Muscle of arm (tissue), 12 donors: ENCODE results near the gene ALG12. TPM values are rescaled to one million over a fixed set of nuclear protein-coding genes. Genes with fewer than 3 reads are reported as not detected.
"Not testable (repeated sequence)": the region's sequence is repeated elsewhere in the genome, so short reads cannot be mapped to it uniquely, and the experiment has no call there.

Experiments used
- DNase-seq: peaks from one replicate; pipeline ENCODE4 v3.0.0-alpha.2; 2013
- polyA plus RNA-seq, 12 donors: library from polyadenylated mRNA; unstranded; fragments of 120-200 nt; gene quantifications; one replicate each; pipeline ENCODE4 v1.2.1, GENCODE V29; 2013; ENCODE audit not compliant: insufficient read length in 12 of 12

The ALG12 gene
- polyA plus RNA-seq, 12 donors: 6.3 to 17.2 (median 12.1) TPM; not detected in 1

- DNase-seq: no peak
Measured at GRCh38 chr22:49948116-49948957, 30.1 kb upstream of the ALG12 start.

DNA sequence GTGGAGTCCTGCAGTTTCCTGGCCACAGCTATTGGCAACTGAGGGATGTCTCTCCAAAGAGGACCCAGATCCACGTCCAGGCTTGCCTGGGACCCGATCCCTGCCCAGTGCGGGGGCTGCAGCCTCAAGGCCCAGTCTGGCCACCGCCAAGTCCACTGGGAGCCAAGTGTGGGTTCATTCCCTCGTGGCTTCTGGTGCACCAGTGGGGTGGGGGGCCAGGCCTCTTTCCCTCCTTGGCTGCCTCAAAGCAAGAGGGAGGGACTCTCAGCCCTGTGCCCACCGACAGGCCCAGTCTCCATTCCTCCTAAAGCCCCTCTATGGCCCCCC, 29.0 kb upstream of the ALG12 start:
- DNase-seq: no peak

DNA sequence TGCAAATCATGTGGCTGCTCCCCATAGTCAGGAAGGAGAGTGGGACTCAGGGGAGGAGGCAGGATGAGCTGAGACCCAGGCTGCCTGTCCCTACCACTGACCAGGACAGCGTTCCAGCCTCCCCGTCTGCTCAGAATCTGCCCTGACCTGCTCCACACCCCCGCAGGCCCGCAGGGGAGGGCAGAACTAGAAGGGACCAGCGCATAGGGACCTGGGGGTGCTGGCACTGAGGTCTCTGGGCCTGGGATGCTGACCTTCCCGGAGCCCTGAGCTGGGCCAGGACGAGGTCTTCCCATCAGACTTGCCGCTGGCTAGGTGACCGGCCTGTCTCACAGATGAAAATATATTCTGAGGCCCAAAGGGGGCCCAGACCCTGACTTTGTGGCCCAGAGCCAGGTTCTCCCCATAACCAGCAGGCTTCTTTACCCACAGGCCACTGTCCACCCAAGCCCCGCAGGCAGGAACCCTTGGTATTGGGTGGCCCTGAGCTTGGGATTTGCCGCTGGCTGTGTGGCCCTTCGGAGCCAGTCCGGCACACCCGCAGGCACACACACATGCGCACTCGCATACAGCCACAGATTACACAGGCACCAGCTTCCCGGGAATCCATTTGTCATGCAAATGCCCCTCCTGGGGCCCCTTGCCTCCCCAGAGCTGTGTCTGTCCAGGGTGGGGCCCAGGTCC, 28.5 kb upstream of the ALG12 start:
- DNase-seq: no peak

GRCh38 chr22:49945042-49945794, 27.0 kb upstream of the ALG12 start:
- not testable (repeated sequence) for DNase-seq

DNA sequence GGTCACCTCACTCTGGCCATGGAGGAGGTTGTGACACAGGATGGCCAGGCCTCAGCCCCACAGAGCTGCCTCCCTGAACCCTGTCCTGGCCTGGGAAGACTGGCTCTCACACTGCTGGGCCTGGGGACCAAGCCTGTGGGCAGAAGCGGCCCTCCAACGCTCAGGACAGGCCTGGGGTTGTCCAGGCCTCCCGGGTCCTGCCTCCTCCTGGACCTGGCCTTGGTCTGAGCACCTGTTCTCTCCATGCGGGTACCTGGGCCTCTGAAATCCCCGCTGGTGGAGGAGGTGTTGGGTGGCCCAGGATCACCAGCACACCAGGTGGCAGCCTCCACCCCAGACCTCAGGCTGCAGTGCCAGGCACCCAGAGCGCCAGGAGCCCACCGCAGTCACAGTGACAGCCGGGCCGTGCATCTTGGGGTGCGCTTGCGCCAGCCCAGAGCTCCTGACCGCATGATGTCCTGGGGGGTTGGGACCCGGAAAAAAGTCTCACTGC, 26.2 kb upstream of the ALG12 start:
- DNase-seq: no peak

DNA sequence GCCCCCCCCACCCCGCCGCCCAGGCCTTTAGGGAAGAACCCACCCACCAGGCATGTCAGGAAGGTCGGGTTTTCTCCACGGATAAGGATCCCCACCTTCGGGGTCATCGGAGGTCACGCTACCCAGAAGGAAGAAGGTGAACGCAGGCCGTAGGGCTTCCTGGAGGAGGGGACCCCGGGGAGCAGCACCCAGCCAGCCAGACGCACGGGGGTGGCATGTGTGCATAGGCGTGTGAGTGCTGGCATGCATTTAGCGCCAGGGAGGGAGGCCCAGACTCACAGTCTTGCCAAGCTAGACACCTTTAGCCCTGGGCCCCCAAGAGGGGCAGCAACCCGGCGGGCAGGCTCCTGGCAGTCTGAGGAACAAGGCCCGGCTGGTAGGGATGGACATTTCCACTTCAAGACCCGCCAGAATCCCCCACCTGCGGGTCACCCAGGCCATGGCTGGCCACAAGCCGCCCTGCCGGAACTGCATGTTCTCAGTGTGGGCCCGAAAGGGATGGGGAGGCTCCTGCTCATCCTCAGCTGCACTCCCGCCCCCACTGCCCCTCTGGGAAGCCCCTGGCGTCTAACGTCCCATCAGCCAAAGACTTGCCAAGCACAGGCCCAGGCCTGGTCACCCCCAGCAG, 25.6 kb upstream of the ALG12 start:
- no peak for DNase-seq

DNA sequence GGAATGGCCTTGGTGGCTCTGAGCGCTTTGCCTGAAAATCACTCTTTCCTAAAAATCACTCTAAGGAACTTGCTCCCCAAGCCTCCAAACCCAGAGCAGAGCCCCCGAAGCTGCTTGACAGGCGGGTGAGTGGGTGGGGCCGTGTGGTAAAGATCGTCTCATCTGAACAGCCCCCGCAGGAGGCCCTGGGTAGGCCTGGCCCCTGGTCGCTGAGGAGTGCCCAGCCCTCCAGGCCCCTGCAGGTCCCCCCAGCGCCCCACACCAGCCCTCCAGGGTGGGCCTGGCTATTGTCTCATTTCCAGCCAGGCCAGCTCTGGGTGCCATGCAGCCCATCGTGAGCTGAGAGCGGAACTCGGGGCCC, 25.1 kb upstream of the ALG12 start:
- DNase-seq: no peak

DNA sequence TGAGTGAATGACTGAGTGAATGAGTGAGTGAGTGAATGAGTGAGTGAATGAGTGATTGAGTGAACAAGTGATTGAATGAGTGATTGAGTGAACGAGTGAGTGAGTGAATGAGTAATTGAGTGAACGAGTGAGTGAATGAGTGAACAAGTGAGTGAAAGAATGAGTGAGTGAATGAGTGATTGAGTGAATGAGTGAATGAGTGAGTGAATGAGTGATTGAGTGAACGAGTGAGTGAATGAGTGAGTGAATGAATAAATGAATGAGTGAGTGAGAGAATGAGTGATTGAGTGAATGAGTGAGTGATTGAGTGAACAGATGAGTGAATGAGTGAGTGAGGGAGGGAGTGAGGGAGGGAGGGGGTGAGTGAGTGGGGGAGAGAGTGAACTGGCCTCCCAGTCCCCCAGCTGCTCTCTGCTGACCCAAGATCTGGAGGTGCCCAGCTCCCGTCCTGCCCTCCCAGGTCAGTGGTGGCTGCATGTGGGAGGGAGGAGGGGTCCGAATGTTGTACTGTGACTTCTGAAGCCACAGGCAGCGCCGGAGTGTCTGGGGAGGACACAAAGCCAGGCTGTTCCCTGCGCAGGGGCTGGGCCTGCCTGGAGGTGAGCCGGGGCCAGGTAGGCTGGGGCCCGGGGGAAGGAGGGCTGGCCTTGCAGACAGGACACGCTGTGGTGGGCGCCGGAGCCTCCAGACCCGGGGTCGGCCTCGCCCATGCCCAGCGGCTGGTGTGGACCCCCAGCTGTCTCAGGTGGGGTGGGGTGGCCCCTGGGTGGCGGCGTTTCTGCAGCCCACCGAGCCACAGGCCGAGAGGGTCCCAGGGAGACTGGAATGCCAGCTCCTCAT, 24.5 kb upstream of the ALG12 start:
- DNase-seq: no peak

DNA sequence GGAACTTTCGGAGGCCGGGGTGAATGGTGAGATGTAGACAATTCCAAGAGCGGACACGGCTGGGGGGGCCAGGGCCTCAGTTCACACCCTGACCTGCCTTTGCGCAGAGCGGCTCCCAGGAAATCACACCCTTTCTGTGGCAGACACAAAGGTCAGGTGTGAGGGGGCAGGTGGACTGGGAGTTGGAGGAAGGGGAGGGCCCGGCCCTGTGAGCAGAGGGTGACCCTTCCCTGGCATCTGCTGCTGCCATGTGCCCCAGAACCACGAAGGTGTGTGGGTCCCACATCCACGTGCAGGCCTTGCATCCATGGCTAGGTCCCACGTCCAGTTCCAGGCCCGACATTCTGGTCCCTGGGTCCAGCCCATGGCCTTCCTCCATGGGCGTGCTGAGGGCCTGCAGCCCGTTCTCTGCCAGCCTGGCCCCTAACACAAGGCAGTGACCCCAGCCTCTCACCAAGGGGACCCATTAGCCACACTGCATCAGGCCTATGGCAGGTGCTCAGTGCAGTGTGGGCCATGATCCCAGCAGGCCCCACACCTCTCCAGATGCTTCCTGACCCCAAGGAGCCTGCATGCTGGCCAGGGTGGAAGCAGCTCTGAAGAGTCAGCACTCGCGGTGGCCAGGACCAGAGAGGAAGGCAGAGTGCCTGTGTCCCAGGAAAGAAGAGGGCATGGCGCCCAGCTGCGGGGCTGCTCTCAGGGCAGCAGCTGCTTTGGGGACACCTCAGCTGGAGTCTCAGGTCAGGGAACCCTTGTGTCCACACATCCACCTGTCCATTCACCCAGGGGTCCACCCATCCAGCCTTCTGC, 23.5 kb upstream of the ALG12 start:
- no peak for DNase-seq

GRCh38 chr22:49938565-49939136, 20.4 kb upstream of the ALG12 start:
- no peak for DNase-seq

DNA sequence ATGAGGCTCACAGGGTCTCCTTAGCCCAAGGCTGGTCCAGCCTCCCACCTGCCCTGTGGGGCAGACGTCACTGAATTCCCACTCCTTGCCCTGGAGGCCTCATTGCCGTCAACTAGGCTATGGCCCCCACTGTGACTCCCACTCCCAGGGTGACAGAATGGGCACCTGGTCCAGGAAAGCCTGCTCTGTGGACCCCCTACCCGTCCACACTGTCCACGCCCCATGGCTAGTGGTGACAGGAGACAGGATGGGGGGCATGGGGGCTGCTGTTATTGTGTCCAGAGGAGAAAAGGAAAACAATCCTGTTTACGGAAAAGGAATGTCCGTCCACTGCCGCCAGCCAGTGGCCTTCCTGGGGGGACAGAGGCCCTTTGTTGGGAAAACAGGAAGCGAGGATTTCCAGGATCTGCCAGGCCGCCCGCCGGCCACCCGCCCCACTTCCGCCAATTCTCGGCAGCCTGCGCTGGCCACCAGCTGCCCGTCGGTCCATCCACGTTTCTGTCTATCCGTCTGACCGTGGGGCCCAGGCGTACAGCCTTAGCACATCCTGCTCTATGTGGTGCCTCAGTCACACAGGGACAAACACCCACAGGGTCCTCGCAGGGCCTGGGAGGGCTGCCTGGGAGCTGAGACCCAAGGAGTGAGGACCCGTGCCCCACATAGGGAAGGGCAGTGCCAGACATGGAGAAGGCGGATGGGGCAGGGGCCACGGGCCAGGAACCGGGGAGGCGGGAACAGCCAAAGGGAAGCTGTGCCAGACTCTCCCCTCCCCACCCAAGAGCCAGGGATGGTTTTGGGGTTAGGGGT, 19.7 kb upstream of the ALG12 start:
- DNase-seq: no peak

- no peak for DNase-seq
Measured at GRCh38 chr22:49936973-49937757, 18.9 kb upstream of the ALG12 start.

DNA sequence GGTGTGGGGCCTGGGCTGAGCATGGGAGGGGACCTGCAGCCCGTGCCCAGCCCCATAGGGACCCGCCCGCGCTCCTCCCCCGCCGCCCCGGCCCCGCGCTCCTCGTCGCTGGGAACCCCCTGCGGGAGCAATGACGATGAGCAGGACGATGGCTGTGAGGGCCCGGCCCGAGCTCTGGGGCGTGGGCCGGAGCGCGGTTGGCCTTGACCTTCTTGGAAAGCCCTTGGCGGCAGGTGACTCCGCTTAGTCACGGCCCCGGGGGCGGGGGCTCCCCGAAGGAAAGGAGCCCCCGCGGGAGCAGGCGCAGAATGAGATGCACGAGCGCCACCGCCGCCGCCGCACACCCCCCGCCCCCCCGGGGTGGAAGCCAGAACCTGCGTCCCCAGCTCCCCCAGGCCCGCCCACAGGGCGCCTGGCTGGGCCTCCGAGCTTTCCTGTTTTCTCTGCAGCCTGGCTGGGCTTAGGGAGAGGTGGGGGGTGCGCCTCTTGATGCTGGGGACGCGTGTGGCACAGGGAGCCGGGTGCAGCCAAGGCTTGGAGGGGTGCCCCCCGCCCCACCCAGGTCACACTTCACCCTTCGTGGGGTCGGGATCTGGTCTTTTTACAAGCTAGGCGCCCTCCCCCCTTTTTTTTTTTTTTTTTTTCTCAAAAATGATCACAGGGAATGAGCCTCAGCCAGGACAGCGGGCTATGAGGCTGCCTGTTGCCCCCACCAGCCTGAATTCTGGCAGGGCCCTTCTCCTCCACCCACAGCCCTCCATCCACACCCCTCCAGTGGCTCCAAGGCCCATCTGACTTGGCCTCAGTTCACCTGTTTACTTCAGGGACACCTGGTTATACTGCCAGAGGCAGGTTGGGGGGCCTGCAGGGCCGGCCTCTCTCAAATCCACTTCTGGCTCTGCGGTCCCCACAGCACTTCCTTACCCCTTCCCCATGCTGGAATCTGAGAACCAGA, 18.1 kb upstream of the ALG12 start:
- peak; percentile 45 for DNase-seq

- no peak for DNase-seq
Measured at GRCh38 chr22:49935561-49935960, 17.3 kb upstream of the ALG12 start.

- DNase-seq: no peak
Measured at GRCh38 chr22:49934891-49935557, 16.8 kb upstream of the ALG12 start.

- DNase-seq: no peak
Measured at GRCh38 chr22:49934160-49934890, 16.1 kb upstream of the ALG12 start.
